Measurements from ENCODE around the gene CBR1. TPM values are rescaled to one million over a fixed set of nuclear protein-coding genes. Genes with fewer than 3 reads are reported as not detected.

The CBR1 gene
- total and polyA plus RNA-seq, 10 of the 15 experiments (the other 5 are each of a cell fraction or from before 2014, with no cell fraction given) = 16.9 to 138 (median 57.4) TPM

DNA sequence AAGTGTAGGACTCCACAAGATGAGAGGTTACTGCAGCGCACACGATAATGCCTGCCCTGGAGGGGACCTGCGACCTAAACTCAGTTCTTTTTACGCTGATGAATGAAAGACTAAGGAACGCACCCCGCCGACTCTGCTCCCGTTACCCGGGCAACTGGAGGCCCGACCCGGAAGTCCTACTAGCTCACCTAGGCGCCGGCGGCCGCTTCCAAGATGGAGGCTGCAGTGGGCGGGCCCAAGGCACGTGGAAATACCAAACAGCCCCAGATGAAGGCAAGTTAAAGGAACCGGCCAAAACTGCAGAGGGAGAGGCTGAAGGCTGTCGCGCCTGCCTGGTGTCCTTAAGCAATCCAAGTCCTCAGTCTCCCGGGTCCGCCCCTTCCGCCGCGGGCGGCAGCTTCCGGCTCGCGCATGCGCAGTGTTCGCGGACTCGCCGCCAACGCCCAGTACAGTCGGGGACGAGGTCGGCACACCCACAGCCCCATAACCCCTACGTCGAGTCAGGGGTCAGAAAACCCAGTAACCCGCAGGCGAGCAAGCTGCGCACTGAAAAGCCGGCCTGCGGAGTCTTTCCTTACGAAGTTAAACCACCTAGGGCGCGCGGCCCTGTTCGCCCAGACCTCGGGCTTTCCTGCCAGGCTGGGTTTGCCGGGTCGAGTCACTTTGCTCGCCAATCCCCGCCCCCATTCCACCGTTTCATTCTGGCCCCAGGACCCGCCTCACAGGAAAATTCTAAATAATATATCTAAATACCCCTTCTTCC, 9.5 kb upstream of the CBR1 start, which contains the start of gene SETD4 (continued):
- TF ChIP-seq, protein P1, sequence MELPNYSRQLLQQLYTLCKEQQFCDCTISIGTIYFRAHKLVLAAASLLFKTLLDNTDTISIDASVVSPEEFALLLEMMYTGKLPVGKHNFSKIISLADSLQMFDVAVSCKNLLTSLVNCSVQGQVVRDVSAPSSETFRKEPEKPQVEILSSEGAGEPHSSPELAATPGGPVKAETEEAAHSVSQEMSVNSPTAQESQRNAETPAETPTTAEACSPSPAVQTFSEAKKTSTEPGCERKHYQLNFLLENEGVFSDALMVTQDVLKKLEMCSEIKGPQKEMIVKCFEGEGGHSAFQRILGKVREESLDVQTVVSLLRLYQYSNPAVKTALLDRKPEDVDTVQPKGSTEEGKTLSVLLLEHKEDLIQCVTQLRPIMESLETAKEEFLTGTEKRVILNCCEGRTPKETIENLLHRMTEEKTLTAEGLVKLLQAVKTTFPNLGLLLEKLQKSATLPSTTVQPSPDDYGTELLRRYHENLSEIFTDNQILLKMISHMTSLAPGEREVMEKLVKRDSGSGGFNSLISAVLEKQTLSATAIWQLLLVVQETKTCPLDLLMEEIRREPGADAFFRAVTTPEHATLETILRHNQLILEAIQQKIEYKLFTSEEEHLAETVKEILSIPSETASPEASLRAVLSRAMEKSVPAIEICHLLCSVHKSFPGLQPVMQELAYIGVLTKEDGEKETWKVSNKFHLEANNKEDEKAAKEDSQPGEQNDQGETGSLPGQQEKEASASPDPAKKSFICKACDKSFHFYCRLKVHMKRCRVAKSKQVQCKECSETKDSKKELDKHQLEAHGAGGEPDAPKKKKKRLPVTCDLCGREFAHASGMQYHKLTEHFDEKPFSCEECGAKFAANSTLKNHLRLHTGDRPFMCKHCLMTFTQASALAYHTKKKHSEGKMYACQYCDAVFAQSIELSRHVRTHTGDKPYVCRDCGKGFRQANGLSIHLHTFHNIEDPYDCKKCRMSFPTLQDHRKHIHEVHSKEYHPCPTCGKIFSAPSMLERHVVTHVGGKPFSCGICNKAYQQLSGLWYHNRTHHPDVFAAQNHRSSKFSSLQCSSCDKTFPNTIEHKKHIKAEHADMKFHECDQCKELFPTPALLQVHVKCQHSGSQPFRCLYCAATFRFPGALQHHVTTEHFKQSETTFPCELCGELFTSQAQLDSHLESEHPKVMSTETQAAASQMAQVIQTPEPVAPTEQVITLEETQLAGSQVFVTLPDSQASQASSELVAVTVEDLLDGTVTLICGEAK (IDR thresholded peaks at IDR 0.05; ENCODE audit: borderline replicate concordance) = peak; percentile 92
- TF ChIP-seq TCF3 (IDR thresholded peaks at IDR 0.05; ENCODE audit: borderline replicate concordance, insufficient read depth, low read depth, low read length) (no peak), ZBED1 (IDR thresholded peaks at IDR 0.05; ENCODE audit: borderline replicate concordance) (no peak; the same call in 1 of the 2 replicates), YBX1 (IDR thresholded peaks at IDR 0.05) (no peak), NR2C2 (IDR thresholded peaks at IDR 0.05; ENCODE audit: borderline replicate concordance, control insufficient read depth, insufficient read length, low read depth) (no peak), FOXM1 (IDR thresholded peaks at IDR 0.05; ENCODE audit: low read depth, low read length) (no peak), RB1 (IDR thresholded peaks at IDR 0.05; ENCODE audit: borderline replicate concordance) (no peak), IRF4 (IDR thresholded peaks at IDR 0.05; ENCODE audit: low read depth, low read length) (no peak), MEF2A (IDR thresholded peaks at IDR 0.05; ENCODE audit: insufficient read depth, low read depth, low read length) (no peak), MYC (IDR thresholded peaks at IDR 0.05; ENCODE audit: insufficient read depth, insufficient read length, insufficient replicate concordance, low read length, severe bottlenecking) (peak; percentile 70), RAD21 (IDR thresholded peaks at IDR 0.05; ENCODE audit: insufficient read depth, low read depth, low read length) (no peak), YY1 (IDR thresholded peaks at IDR 0.05; ENCODE audit: low read depth, low read length) (peak; percentile 96), STAT3 (IDR thresholded peaks at IDR 0.05; ENCODE audit: low read depth, low read length) (no peak)
- TF ChIP-seq, protein P2, sequence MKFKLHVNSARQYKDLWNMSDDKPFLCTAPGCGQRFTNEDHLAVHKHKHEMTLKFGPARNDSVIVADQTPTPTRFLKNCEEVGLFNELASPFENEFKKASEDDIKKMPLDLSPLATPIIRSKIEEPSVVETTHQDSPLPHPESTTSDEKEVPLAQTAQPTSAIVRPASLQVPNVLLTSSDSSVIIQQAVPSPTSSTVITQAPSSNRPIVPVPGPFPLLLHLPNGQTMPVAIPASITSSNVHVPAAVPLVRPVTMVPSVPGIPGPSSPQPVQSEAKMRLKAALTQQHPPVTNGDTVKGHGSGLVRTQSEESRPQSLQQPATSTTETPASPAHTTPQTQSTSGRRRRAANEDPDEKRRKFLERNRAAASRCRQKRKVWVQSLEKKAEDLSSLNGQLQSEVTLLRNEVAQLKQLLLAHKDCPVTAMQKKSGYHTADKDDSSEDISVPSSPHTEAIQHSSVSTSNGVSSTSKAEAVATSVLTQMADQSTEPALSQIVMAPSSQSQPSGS (IDR thresholded peaks at IDR 0.05; ENCODE audit: low read length) = no peak
- TF ChIP-seq, protein P3, sequence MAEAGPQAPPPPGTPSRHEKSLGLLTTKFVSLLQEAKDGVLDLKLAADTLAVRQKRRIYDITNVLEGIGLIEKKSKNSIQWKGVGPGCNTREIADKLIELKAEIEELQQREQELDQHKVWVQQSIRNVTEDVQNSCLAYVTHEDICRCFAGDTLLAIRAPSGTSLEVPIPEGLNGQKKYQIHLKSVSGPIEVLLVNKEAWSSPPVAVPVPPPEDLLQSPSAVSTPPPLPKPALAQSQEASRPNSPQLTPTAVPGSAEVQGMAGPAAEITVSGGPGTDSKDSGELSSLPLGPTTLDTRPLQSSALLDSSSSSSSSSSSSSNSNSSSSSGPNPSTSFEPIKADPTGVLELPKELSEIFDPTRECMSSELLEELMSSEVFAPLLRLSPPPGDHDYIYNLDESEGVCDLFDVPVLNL (IDR thresholded peaks at IDR 0.05; ENCODE audit: low read depth, low read length) = 0 out of 2 replicates have a peak, but pooled peaks have one; percentile 37
- TF ChIP-seq, protein P4, sequence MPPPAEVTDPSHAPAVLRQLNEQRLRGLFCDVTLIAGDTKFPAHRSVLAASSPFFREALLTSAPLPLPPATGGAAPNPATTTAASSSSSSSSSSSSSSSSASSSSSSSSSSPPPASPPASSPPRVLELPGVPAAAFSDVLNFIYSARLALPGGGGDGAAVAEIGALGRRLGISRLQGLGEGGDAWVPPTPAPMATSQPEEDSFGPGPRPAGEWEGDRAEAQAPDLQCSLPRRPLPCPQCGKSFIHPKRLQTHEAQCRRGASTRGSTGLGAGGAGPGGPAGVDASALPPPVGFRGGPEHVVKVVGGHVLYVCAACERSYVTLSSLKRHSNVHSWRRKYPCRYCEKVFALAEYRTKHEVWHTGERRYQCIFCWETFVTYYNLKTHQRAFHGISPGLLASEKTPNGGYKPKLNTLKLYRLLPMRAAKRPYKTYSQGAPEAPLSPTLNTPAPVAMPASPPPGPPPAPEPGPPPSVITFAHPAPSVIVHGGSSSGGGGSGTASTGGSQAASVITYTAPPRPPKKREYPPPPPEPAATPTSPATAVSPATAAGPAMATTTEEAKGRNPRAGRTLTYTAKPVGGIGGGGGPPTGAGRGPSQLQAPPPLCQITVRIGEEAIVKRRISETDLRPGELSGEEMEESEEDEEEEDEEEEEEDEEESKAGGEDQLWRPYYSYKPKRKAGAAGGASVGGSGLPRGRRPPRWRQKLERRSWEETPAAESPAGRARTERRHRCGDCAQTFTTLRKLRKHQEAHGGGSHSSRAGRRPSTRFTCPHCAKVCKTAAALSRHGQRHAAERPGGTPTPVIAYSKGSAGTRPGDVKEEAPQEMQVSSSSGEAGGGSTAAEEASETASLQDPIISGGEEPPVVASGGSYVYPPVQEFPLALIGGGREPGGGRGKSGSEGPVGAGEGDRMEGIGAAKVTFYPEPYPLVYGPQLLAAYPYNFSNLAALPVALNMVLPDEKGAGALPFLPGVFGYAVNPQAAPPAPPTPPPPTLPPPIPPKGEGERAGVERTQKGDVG (CRISPR knock-in tag; IDR thresholded peaks at IDR 0.05) = no peak
- TF ChIP-seq, protein P5, sequence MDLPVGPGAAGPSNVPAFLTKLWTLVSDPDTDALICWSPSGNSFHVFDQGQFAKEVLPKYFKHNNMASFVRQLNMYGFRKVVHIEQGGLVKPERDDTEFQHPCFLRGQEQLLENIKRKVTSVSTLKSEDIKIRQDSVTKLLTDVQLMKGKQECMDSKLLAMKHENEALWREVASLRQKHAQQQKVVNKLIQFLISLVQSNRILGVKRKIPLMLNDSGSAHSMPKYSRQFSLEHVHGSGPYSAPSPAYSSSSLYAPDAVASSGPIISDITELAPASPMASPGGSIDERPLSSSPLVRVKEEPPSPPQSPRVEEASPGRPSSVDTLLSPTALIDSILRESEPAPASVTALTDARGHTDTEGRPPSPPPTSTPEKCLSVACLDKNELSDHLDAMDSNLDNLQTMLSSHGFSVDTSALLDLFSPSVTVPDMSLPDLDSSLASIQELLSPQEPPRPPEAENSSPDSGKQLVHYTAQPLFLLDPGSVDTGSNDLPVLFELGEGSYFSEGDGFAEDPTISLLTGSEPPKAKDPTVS (IDR thresholded peaks at IDR 0.05; ENCODE audit: low read depth, low read length) = no peak
